Activated naive CD4-positive, alpha-beta T cell treated with anti-CD3 and anti-CD28 coated beads, Interleukin-2, amount 10 ng/mL, durations not matched to agents 7 days and 5 days (primary cell): ENCODE data around the gene MMS19.
A peak's percentile ranks its signal among the peaks of the same experiment; 100 is the strongest.
"Not testable (repeated sequence)": the region's sequence is repeated elsewhere in the genome, so short reads cannot be mapped to it uniquely, and the experiment has no call there.

Experiments
- CTCF ChIA-PET: fragments of 350-600 bp; sonication (Branson Sonifier 250); formaldehyde crosslinking; loops from one replicate; lab custom pipeline; 2021; ENCODE audit warnings: antibody characterized with exemption; lab: Charles Lee
- DNase-seq: peaks from one replicate; pipeline ENCODE4 v3.0.0-alpha.2; 2020
- H3K27ac Mint-ChIP-seq: one replicate; pipeline ENCODE4 v1.8.0; 2021; ENCODE audit warnings: mild to moderate bottlenecking, moderate library complexity, mixed read lengths
- H3K27me3 Mint-ChIP-seq: one replicate; pipeline ENCODE4 v1.8.0; 2021; ENCODE audit warnings: mild to moderate bottlenecking, mixed read lengths
- H3K36me3 Mint-ChIP-seq: one replicate; pipeline ENCODE4 v1.8.0; 2021; ENCODE audit warnings: mixed read lengths
- H3K4me1 Mint-ChIP-seq: one replicate; pipeline ENCODE4 v1.8.0; 2021; ENCODE audit warnings: mixed read lengths
- H3K4me3 Mint-ChIP-seq: one replicate; pipeline ENCODE4 v1.8.0; 2021; ENCODE audit warnings: mild to moderate bottlenecking, moderate library complexity, mixed read lengths
- H3K9me3 Mint-ChIP-seq: one replicate; pipeline ENCODE4 v1.8.0; 2021; ENCODE audit warnings: mixed read lengths

MMS19 gene

DNA sequence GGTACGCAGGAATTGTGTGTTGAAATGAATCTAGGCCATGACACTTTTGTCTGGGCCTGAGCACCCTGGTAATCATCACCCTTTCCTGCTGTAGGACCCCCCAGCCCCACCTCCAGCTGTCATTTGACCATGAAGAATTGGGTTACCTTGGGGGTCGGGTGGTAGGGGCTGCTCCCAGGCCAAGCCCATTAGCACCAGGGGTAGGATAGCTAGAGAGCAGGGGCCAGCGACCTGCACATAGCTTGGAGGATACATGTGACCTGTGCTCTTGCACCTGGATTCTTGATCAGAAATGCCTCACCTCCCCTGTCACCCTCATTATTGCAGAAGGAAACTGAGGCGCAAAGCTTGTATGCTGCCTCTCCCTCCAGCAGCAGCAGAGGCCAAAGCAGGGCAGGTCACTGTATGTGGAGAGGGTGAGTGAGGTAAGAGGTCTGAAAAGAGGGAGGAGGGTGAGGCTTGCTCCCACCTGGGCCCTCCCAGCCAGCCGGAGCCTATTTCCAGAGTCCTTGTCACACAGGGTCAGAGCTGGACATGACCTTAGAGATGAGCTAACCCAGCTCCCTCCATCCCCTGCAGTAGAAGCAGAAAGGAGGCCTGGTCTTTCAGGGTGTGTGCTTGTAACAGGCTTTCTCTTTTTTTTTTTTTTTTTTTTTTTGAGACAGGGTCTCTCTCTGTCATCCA lies 39.1 kb upstream of the MMS19 start:
- CTCF ChIA-PET = interaction anchor here (7.4 kb wide), 1 partner anchor 15 kb away, joined by 76 read pairs; no protein-coding TSS in a partner anchor
- Mint-ChIP-seq H3K27me3 (no peaks in the 10 kb centered on the region), H3K36me3 (no peaks in the 10 kb centered on the region), H3K27ac (no peak overlapping the region), H3K4me3 (no peak overlapping the region), H3K9me3 (no peaks in the 10 kb centered on the region), H3K4me1 (no peaks in the 10 kb centered on the region)
- DNase-seq = no peak

DNA sequence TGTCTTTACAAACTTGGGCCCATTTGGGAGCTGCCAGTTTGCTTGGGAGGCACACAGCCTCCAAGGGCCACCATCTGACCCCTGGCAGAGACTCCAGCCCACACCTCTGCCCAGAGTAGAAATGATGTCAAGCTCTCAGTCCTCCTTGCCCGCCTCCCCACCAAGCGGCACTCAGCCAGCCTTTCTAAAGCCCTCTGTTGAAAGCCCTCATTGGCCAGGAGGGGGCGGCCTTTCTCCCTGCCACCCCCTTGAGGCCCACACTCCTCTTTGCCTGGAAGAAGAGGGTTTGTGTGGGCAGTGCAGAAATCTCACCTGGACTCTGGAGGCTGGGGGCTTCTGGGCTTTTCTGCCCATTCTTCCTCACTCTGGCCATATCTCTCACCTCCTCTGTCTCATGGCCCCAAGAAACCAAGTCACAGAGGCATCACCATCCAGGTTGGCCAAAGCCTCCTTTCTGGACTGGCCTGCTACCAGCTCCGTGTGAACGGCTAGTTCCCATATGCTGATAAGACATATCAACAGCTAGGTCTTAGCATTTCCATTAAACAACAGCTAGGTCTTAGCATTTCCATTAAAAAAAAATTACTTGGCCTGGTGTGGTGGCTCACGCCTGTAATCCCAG lies 36.6 kb upstream of the MMS19 start:
- H3K4me3 Mint-ChIP-seq = no peak overlapping the region
- peak; percentile 47 for DNase-seq
- no peaks in the 10 kb centered on the region for H3K36me3 Mint-ChIP-seq

DNA sequence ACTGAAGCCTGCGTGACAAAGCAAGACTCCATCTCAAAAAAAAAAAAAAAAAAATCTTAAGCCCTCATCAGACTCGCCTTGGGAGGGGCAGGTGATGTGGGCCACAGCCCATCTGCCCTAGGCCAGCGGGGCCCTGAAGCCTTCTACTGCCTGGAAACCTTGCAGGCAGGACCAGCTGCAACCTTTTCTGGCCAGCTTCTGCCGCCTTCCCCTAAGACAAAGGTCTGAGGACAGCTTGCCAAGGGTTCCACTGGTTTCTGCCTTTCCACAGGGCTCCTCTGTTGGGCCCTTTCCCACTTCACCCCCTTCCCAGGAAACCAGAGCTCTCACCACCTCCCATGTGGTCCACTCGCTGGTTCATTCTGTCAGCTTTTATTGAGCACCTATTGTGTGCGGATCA lies 35.7 kb upstream of the MMS19 start:
- Mint-ChIP-seq H3K4me3 (no peak overlapping the region), H3K4me1 (no peaks in the 10 kb centered on the region), H3K27ac (no peak overlapping the region), H3K36me3 (no peaks in the 10 kb centered on the region), H3K9me3 (no peaks in the 10 kb centered on the region), H3K27me3 (no peaks in the 10 kb centered on the region)
- CTCF ChIA-PET = interaction anchor here (1.0 to 7.4 kb wide), 11 partner anchors 9 to 83 kb away, joined by 3 to 76 read pairs (median 5); partner anchors contain the start of gene ANKRD2
- no peak for DNase-seq

More for the DNA sequence above, 36.6 kb upstream of the MMS19 start:
- H3K27me3 Mint-ChIP-seq = no peaks in the 10 kb centered on the region
- H3K4me1 Mint-ChIP-seq = no peaks in the 10 kb centered on the region
- CTCF ChIA-PET = interaction anchor here (1.2 to 7.4 kb wide), 13 partner anchors 8 to 82 kb away, joined by 3 to 76 read pairs (median 5); no protein-coding TSS in a partner anchor
- no peak overlapping the region for H3K27ac Mint-ChIP-seq
- no peaks in the 10 kb centered on the region for H3K9me3 Mint-ChIP-seq

DNA sequence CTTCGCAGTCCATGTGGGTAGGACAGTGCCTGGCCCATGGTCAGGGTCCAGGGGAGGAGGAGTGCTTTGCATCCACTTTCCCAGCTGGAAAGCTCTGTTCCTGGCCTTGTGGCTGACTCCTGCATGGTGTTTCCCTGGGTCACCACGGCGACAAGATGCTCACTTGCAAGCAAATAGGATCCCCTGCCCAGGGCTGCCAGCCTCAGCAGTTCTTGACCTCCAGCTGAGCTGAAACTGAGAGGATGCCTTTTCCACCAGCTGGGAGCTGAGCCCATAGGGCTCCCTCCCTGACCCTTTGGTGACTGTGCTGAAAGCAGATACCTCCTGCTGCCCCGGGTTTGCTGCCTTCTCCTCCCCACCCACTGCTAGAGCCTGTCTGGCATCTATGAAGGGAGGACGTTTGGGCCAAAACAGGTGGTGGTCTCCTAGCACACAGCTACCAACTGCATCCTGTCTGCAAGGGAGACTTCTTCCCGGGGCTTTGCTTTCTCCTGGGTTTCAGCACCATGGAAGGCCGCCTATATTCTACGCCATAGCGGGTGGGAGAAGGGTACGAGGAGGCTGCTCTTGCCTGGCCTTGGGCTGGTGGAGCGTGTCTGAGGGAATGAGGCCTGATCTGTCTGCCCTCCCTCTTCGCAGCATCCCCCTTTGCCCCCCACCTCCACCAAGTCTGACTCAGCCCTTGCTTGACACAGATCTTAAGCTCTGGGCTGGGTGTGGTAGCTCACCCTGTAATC lies 34.9 kb upstream of the MMS19 start:
- Mint-ChIP-seq H3K36me3 (no peaks in the 10 kb centered on the region), H3K4me3 (no peak overlapping the region), H3K27ac (no peak overlapping the region), H3K4me1 (no peaks in the 10 kb centered on the region), H3K27me3 (no peaks in the 10 kb centered on the region), H3K9me3 (no peaks in the 10 kb centered on the region)
- CTCF ChIA-PET = interaction anchor here (1.0 to 7.4 kb wide), 8 partner anchors 10 to 69 kb away, joined by 4 to 76 read pairs (median 5); partner anchors contain the start of gene ANKRD2
- DNase-seq = no peak

DNA sequence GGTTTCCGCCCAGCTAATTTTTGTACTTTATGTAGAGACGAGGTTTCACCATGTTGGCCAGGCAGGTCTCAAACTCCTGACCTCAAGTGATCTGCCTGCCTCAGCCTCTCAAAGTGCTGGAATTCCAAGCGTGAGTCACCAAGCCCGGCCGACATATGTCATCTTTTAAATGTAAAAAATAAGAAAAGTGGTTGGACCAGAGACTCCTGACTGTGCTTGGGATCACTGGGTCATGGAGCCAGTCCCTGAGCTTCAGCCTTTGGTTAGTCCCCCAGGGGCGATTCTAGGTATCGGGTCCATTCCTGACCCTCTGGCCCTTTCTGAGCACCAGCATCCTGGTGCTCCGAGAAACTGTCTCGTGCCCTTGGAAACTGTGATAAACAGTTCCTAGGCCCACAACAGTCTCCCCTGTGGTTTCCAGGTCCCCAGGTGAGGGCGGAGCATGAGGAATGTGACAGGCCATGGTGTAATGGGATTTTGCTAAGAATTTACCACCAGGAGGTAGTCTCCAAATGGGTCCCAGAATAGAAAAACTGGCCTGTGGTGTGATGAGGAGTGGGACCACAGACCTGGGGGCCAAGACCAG lies 33.3 kb upstream of the MMS19 start:
- H3K36me3 Mint-ChIP-seq = no peaks in the 10 kb centered on the region
- H3K4me3 Mint-ChIP-seq = no peak overlapping the region
- H3K4me1 Mint-ChIP-seq = no peaks in the 10 kb centered on the region
- no peaks in the 10 kb centered on the region for H3K27me3 Mint-ChIP-seq
- H3K27ac Mint-ChIP-seq = no peak overlapping the region
- DNase-seq = no peak
- H3K9me3 Mint-ChIP-seq = no peaks in the 10 kb centered on the region
- CTCF ChIA-PET = no interaction called here

DNA sequence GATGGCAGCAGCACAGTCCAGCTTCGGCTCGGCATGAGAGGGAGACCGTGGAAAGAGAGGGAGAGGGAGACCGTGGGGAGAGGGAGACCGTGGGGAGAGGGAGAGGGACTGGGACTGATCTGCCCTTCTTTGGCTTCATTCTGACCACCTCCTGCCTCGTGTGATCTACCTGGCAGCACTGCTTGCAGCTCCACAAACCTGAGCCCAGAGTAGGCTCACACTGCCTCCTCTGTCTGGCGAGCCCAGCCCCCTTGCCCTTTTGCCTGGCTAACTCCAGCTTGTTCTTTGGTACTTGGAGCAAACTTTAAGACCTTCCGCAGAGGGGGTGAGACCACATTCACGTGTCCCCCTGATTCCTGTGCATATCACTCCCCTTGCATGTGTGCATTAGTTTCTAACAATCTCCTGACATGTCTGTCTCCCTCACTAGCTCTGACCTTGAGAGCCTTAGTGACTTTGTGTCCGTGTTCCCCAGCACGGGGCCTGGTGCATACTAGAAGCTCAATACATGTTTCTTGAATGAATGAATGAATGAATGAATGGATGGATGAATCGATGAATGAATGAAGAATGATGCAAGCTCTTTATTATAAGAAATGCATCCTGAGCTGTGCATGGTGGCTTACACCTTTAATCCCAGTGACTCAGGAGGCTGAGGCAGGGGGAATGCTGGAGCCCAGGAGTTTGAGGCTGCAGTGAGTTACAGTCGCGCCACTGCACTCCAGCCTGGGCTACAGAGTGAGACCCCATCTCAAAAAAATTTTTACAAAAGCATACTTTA lies 31.7 kb upstream of the MMS19 start:
- CTCF ChIA-PET = interaction anchor here (0.9 to 1.8 kb wide), 2 partner anchors 9 to 24 kb away, joined by 3 to 5 read pairs; no protein-coding TSS in a partner anchor
- Mint-ChIP-seq H3K9me3 (no peaks in the 10 kb centered on the region), H3K4me1 (no peaks in the 10 kb centered on the region), H3K4me3 (no peak overlapping the region), H3K36me3 (no peaks in the 10 kb centered on the region), H3K27me3 (peaks cover 4% of the 10 kb centered on the region), H3K27ac (no peak overlapping the region)
- DNase-seq = no peak

DNA sequence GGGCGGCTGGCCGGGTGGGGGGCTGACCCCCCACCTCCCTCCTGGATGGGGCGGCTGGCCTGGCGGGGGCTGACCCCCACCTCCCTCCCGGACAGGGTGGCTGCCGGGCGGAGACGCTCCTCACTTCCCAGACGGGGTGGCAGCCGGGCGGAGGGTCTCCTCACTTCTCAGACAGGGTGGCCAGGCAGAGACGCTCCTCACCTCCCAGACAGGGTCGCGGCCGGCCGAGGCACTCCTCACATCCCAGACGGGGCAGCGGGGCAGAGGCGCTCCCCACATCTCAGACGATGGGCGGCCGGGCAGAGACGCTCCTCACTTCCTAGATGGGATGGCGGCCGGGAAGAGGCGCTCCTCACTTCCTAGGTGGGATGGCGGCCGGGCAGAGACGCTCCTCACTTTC lies 30.7 kb upstream of the MMS19 start:
- H3K9me3 Mint-ChIP-seq, CTCF ChIA-PET, H3K27me3 Mint-ChIP-seq, H3K4me1 Mint-ChIP-seq, H3K36me3 Mint-ChIP-seq, H3K27ac Mint-ChIP-seq, DNase-seq, H3K4me3 Mint-ChIP-seq: not testable (repeated sequence)

DNA sequence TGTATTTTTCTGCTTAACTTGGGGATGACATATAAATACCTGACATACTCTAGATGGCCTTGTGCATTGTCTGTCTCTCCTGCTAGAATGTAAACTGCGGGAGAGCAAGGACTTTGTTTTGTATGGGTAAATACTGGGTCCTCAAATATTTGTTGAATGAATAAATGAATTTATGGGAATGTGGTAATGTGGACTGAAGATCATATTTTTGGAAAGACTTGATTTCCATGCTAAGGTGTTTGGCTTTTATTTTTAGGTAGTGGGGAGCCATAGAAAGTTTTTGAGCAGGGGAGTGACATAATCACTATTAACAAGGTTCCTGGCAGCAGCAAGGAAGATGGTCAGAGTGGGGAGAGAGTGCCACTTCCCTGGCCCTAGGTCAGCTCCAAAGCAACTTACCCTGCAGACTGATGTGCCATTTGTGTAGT lies 27.5 kb upstream of the MMS19 start:
- no peak for DNase-seq
- CTCF ChIA-PET = no interaction called here
- H3K27ac Mint-ChIP-seq = no peak overlapping the region

DNA sequence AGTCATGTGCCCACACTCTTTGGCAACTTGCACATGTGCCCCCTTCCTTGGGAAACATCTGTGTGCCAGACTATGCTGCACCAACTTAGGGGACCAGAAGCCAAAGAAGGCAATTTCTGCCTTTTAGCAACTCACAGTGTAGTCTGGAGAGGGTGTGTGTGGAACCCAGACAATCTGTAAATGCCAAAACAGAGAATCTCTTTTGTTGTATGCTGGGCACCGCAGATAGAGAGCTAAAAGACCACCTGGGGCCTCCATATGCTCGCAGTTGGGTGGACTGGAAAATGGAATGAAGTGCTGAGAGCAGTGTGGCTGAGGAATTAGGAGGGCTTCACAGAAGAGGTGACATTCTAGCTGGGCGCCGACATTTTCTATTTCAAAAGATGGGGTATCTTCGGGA lies 26.9 kb upstream of the MMS19 start:
- Mint-ChIP-seq H3K27me3 (peaks cover 32% of the 10 kb centered on the region), H3K9me3 (no peaks in the 10 kb centered on the region), H3K4me1 (no peaks in the 10 kb centered on the region), H3K27ac (no peak overlapping the region), H3K4me3 (no peak overlapping the region), H3K36me3 (no peaks in the 10 kb centered on the region)
- no peak for DNase-seq
- CTCF ChIA-PET = interaction anchor here (0.9 kb wide), 1 partner anchor 61 kb away, joined by 4 read pairs; no protein-coding TSS in a partner anchor

More for the DNA sequence above, 27.5 kb upstream of the MMS19 start:
- Mint-ChIP-seq H3K9me3 (no peaks in the 10 kb centered on the region), H3K27me3 (peaks cover 29% of the 10 kb centered on the region), H3K4me3 (no peak overlapping the region), H3K4me1 (no peaks in the 10 kb centered on the region), H3K36me3 (no peaks in the 10 kb centered on the region)

DNA sequence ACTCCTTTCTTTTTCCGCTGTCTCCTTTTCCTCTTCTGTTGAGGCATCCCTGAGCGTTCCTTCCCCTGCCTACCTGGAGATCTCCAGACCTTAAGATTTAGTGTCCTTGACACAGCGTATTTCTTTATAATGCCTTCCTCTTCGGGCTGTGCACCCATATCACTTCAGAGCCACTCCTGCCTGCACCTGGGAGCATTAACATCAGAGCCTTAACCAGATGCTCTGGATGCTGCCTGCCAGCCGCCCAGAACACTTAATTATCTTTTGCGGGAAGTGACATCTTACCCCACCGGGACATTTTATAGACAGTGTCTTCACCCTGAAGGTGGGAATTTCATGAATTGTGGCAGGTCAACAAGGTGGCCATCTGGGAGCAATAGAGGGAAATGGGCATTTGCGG lies 24.7 kb upstream of the MMS19 start:
- Mint-ChIP-seq H3K4me3 (no peak overlapping the region), H3K27ac (no peak overlapping the region), H3K9me3 (no peaks in the 10 kb centered on the region), H3K27me3 (peaks cover 38% of the 10 kb centered on the region), H3K4me1 (no peaks in the 10 kb centered on the region), H3K36me3 (no peaks in the 10 kb centered on the region)
- DNase-seq = no peak
- CTCF ChIA-PET = interaction anchor here (0.9 to 3.8 kb wide), 3 partner anchors 11 to 30 kb away, joined by 4 to 14 read pairs (median 5); no protein-coding TSS in a partner anchor

DNA sequence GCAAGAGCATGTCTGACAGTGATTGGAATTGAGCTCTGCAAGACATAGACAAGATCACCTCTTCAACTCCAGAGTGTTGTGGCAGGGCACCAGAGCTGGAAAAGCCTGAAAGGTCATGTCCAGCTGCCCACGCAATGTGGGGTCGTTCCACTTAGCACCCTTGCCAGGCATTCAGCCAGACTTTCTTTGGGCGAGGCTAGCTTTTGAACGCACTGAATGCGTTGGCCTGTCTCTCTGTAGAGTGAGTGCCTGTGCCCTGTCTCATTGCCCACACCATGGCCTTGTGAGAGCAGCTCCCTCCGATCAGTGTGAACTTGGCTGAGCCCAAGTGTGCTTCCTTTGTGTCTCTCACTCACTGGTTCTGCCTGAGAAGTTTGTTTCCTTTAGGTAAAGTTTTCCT lies 23.8 kb upstream of the MMS19 start:
- no peak overlapping the region for H3K27ac Mint-ChIP-seq
- H3K27me3 Mint-ChIP-seq = peaks cover 47% of the 10 kb centered on the region

DNA sequence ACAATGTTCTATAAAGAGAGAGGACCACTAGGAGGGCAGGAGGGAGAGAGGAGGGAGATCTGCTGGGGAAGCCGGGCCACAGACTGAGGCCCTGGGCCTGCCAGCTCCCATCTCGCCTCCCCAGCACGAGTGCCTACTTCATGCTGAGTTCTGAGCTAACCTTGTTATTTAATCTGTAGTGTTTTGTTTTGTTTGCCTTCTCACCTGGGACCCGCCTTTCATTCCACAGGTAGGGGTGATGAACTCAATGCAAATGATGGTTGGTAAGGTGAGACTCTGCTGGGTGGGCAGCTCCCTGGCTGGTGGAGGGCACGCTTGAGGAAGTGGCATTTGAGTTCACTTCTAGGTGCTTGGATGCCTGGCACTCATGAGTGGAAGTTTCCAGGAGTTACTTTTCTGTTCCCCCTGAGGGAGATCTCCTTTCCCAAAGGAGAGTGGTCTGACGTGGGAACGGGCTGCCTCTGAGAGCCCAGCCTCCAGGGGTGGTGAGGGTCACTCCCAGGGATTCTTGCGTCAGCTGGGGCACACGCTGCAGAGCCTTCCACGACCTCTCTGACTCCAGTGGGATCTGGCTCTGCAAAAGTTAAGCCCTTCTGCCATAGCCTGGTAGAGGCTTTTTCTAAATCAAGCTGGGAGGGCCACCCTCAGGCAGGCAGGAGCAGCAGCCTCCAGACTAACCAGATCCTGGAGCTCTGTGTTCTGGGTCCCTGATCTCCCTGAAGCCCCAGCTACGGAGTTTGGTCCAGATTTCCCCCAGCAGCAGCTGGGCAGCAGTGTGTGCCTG lies 22.9 kb upstream of the MMS19 start:
- Mint-ChIP-seq H3K27ac (no peak overlapping the region), H3K27me3 (peaks cover 51% of the 10 kb centered on the region), H3K36me3 (no peaks in the 10 kb centered on the region), H3K4me3 (no peak overlapping the region), H3K4me1 (no peaks in the 10 kb centered on the region), H3K9me3 (no peaks in the 10 kb centered on the region)
- DNase-seq = no peak
- CTCF ChIA-PET = interaction anchor here (0.9 to 3.8 kb wide), 4 partner anchors 13 to 57 kb away, joined by 4 to 14 read pairs (median 4); partner anchors contain the start of gene ANKRD2

More for the DNA sequence above, 23.8 kb upstream of the MMS19 start:
- Mint-ChIP-seq H3K36me3 (no peaks in the 10 kb centered on the region), H3K4me3 (no peak overlapping the region), H3K4me1 (no peaks in the 10 kb centered on the region), H3K9me3 (no peaks in the 10 kb centered on the region)
- CTCF ChIA-PET = interaction anchor here (0.9 to 3.8 kb wide), 4 partner anchors 12 to 58 kb away, joined by 4 to 14 read pairs (median 4); partner anchors contain the start of gene ANKRD2
- no peak for DNase-seq
